HK-2 (cell line): Measurements from ENCODE around the gene CPNE1.
"Not testable (repeated sequence)": the region's sequence is repeated elsewhere in the genome, so short reads cannot be mapped to it uniquely, and the experiment has no call there.

ENCODE experiments used
- DNase-seq: peaks from one replicate; pipeline ENCODE4 v3.0.0-alpha.2; 2018; ENCODE audit not compliant: unreplicated experiment

The CPNE1 gene

GRCh38 chr20:35698298-35699126 lies 33.8 kb upstream of the CPNE1 start:
- no peak for DNase-seq

GRCh38 chr20:35697696-35698297 lies 33.1 kb upstream of the CPNE1 start:
- no peak for DNase-seq

DNA sequence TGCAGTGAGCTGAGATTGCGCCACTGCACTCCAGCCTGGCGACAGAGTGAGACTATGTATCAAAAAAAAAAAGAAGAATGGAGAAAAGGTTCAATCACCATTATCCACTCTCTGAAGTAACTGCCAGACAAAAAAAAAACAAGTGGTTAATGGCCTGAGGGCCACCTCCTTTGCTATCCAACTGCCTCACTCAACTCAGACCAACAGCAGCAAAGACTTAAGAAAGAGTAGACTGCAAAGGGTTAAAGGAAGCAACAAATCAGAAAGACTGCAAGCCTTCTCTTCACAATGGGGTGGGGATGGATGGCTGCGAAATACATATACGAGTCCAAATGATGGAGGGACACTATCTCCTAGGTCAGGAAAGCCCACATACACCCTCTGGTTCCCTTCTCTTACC lies 31.3 kb upstream of the CPNE1 start:
- no peak for DNase-seq

GRCh38 chr20:35695245-35695749 lies 30.6 kb upstream of the CPNE1 start:
- DNase-seq = no peak

DNA sequence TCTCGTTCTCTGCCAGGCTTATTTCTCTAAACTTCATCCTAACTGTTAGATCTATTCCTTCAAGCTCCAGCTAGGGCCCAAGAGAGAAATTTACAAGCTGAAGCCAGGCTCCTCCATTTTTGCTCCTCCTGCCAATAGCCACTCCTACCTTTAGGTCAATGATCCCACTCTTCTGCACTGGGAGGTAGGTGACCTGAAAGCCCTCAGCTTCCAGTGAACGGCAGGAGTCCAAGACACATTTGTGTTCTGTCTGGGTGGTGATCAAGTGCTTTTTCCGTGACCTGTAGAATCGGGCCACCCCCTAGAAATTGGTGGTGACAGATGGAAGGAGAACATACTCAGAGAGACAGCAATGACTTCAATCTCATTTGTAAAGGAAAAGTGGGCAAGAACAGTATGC lies 25.6 kb upstream of the CPNE1 start:
- no peak for DNase-seq

GRCh38 chr20:35686872-35687271 lies 22.2 kb upstream of the CPNE1 start:
- DNase-seq = not testable (repeated sequence)

DNA sequence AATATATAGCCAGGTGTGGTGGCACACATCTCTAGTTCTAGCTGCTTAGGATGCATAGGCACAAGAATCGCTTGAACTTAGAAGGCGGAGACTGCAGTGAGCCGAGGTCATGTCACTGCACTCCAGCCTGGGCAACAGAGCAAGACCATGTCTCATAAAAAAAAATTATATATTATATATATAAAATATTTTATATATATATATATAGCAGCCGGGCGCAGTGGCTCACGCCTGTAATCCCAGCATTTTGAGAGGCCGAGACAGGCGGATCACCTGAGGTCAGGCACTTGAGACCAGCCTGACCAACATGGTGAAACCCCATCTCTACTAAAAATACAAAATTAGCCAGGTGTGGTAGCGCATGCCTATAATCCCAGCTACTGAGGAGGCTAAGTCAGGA lies 20.7 kb upstream of the CPNE1 start:
- DNase-seq = not testable (repeated sequence)

- no peak for DNase-seq
Measured at GRCh38 chr20:35681960-35682359, 17.3 kb upstream of the CPNE1 start.

DNA sequence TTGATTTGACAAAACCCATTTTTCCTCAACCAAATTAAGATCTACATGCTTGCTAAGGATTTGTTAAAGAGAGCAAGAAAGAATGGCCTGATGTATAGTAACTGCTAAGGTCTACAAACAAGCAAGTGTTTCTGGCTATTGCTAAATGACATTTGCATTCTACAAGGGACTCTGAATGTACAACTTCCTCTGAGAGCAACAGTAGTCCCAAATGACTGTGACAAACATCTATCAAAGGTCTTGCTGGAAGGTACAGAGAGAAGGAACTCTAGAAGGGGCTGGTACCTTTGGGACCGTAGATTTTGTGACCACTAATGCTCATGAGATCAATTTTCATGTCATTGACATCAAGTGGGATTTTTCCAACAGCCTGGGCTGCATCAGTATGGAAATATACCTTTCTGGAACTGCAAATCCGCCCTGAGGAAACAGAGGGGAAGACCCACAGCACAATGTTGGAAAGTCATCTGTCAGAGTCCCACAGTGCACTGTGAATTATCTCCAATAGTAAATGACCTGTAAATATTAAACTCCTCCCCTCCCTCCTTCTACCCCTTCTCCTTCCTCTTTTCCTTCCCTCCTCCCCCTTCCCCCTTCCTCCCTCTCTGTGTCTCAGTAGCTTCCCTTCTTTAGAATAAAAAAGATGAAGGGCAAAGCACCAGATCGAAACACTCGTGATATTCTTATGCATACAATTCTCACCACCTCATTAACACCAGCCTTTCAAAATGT lies 15.9 kb upstream of the CPNE1 start:
- DNase-seq = no peak

GRCh38 chr20:35674921-35675320 lies 10.2 kb upstream of the CPNE1 start:
- DNase-seq = no peak

GRCh38 chr20:35673884-35674283 lies 9.2 kb upstream of the CPNE1 start:
- DNase-seq = no peak

DNA sequence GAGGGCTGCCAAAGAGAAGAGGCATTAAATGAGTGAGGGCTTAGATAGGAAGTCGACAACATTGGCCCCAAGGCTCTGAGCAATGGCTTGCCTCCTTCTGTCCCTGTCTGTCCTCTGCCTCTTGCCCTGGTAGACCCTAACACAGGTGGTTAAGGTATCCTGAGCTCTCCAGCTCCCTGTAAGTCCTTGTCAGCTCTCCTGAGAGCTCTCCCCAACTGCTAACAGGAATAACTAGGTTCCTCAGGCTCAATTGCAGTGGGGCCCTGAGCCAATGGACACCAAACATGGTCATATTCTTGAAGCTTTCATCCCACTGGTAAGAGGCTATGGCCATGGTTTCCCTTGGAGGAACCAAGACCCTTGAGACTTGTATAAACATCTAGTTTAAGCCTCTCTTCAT lies 5.0 kb upstream of the CPNE1 start:
- DNase-seq = no peak

DNA sequence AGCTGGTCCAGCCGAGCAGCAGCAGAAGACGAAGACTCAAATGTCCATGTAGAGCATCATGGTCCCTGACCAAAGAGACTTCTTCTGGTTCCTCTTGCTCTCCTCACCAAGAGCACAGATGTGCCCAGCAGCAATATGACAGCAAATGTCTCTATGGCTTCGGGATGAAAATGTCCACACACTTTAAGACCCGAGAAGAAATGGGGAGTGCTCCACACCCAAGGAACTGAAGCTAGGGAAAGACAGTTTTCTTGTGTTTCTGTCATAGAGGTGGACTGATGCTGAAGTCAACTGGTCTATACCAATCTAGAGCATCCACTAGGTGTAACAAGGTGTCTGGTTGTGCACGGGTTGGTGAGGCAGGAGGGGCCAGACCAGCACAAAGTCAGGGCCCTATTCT lies 4.5 kb upstream of the CPNE1 start:
- DNase-seq = no peak

DNA sequence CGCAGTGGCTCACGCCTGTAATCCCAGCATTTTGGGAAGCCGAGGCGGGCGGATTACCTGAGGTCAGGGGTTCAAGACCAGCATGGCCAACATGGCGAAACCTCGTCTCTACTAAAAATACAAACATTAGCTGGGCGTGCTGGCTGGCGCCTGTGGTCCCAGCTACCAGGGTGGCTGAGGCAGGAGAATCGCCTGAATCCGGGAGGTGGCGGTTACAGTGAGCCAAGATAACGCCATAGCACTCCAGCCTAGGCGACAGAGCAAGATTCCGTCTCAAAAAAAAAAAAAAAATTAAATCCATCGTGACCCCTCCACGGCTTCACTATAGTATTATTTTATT lies 1.2 kb upstream of the CPNE1 start:
- DNase-seq = no peak

GRCh38 chr20:35663516-35664465 lies 909 bp downstream of the CPNE1 start:
- peak; percentile 53 for DNase-seq

- DNase-seq = no peak
Measured at GRCh38 chr20:35662551-35662950, 2.1 kb downstream of the CPNE1 start.

DNA sequence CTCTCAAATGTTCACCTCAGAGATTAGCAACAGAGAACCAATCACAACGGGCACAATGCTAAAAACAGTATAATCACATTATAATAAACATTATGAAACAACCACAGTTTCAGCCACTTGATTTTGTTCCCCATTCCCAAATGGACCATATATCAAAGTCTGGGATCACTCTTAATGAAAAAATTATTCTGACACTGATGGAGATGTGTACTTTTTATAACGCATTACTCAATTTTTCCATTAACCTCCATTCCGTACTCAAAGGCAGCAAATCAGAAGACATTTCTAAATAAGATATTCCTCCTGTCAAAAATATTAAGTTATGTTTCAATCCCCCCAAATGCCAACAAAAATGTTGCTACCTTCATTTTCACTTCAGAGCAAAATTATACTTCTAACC lies 2.8 kb downstream of the CPNE1 start:
- DNase-seq = no peak

DNA sequence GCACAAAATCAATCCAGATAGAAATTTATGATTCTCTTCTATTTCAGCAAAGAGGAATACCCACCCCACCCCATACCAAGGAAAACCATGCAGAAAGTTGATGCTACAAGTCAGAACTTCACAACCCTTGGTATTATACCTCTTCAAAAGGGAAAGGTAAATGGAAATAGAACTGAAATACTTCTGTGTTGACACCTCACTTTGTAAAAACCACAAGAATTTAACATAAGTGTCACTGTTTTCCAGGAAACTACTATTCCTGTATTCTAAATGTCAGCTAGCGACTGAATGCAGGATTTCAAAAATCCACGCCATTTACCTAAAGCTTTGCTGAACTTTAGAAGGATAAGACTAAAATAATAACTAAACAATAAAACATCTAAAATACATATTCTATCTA lies 3.6 kb downstream of the CPNE1 start:
- DNase-seq = no peak

DNA sequence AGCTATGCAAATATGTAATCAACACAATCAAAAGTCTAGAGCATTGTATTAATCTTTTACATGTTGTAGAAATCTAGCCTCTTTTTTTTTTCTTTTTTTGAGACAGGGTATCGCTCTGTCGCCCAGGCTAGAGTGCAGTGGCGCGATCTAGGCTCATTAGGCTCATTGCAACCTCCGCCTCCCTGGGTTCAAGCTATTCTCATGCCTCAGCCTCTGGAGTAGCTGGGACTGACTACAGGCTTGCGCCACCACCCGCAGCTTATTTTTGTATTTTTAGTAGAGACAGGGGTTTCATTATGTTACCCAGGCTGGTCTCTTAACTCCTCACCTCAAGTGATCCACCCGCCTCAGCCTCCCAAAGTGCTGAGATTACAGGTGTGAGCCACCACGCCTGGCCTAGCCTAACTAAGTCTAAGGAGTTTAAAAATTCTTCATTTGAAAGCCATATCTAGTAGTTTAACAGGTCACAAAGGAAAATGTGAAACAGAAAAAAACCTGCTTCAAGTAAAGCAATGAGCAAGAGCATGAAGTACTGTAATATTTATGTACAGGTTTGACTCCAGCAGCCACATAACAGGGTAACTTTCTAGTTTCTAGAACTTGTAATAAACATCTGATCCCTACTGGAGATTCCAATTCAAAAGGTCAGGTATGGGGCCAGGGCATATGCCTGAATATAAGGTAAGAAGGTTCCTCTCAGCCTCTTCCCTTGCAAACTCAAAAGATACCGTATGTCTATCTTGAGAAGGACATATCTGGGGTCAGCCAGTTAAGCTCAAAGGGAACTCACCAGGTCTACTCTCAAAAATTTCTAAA lies 4.4 kb downstream of the CPNE1 start:
- no peak for DNase-seq

DNA sequence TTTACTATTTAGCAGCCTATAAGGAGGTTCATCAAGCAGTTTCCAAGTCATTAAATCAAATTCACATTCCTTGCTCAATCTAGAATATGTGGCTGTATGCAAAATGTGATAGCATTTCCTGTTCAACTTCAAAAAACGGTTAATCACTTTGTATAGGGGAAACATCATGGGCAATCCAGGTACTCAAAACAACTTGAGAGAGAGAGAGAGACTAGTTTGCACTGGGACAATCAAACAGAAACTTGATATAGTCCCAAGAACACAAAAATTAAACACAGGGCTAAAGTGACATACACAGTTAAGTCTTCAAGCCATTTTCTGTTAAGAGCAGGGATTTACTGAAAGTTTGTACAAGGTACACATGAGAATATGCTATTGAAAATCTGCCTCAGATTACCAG lies 7.4 kb downstream of the CPNE1 start:
- DNase-seq = no peak

DNA sequence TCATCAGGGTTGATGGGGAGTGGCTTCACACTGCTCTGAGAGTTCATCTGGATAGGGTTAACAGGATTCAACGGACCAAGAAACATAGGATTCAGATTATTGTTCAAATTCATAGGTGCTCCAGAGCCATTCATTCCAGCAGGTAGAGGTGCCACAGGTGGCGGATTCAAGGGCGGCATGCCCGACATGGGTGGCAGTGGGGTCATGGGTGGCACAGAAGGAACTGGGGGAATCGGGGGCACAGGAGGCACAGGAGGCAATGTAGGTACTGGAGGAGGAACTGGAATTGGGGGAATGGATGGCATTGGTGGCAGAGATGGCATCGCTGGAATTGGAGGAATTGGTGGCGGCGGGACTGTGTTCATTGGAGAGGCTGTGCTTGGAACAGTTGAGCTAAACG lies 10.3 kb downstream of the CPNE1 start:
- no peak for DNase-seq
